ENCODE data around the gene GFRA1.

The GFRA1 gene

GRCh38 chr10:116241085-116241484, 31.9 kb downstream of the GFRA1 start:
- DNase-seq (ENCODE audit: low read depth) = no peak

DNA sequence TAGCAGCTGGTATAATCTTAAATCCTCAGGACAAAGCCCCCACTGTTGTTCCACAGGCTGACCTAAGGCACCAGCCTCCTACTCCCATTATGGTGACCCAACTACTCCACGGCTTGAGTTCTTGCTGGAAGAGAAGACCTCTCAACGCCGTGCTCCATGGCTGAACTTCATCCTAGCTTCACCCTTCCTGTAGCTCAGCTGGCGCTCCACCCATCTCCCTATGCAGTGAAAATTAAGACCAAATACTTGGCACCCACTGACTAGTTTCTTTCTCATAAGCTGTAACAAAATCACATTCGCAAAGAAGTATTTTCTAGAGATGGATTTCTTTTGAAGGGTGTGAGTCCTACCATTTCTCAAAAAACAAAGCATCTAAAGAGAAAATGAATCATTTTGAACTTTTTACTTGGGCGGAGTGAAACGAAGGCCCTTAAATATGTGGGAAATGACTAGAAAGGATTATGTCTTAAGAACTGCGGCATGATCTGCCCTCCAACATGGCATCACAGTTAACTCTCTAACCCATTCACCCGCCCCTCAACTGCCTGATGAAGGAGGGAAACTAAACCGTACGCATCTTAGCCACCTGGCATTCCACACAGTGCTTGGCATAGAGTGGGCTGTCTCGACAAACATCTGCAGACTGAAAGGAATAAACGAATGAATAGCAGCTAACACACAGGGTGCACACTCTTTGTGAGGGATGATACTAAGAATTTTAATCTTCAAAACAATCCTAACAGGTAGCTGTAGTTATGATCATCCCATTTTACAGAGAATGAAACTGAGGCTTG, 32.7 kb downstream of the GFRA1 start:
- DNase-seq (ENCODE audit: low read depth) = no peak

GRCh38 chr10:116239229-116239628, 33.8 kb downstream of the GFRA1 start:
- DNase-seq (ENCODE audit: low read depth) = no peak

- no peak for DNase-seq (ENCODE audit: low read depth)
These were observed 35.0 kb downstream of the GFRA1 start for GRCh38 chr10:116237970-116238369.

GRCh38 chr10:116237260-116237659, 35.7 kb downstream of the GFRA1 start:
- DNase-seq (ENCODE audit: low read depth) = no peak

DNA sequence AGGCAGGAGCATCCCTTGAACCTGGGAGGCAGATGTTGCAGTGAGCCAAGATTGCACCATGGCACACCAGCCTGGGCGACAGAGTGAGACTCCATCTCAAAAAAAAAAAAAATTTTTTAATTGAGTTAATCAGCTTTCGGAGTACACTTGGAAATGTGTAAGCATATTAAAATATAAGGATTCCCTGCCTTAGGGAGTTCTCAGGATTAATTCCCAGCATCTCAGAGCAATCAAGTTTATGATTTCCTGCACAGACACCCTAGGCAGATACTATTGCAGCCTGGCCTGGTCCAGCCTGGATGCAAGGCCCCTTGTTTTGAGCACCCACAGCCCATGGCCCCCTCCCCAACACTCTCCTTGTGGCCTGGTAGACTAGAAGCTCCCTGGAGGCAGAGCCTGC, 39.8 kb downstream of the GFRA1 start:
- no peak for DNase-seq (ENCODE audit: low read depth)

- DNase-seq (ENCODE audit: low read depth) = no peak
These were observed 40.4 kb downstream of the GFRA1 start for GRCh38 chr10:116232613-116233012.

DNA sequence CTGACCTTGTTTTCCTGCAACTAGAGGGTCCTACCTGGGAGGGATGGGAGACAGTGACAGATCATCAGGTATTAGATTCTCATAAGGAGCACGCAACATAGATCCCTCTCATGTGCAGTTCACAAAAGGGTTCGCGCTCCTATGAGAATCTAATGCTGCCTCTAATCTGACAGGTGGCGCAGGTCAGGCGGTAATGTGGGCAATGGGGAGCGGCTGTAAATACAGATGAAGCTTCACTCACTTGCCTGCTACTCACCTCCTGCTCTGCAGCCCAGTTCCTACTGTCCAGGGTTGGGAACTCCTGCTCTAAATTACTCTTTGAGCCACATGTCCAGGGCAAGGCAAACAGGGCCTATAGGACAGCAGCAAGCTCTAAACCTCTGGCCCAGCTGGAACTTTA, 46.2 kb downstream of the GFRA1 start:
- no peak for DNase-seq (ENCODE audit: low read depth)

DNA sequence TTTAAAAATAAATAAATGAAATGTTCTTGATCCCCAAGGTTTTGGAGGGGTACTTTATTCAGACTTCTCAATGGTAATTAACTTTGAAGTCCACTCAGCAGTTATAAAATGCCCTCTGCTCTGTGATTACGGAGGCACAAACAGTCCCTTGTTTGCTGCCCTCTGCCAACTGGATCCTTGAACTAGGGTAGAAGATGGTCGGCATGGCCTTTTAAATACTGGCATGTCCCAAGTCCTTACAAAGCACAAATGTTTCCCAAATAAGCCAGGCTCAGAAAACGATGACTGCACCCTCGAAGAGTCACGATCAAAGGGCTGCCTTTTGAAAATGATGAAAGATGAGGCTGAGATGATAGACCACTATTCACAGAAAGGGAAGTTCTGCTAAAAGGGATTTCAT, 47.0 kb downstream of the GFRA1 start:
- DNase-seq (ENCODE audit: low read depth) = no peak

DNA sequence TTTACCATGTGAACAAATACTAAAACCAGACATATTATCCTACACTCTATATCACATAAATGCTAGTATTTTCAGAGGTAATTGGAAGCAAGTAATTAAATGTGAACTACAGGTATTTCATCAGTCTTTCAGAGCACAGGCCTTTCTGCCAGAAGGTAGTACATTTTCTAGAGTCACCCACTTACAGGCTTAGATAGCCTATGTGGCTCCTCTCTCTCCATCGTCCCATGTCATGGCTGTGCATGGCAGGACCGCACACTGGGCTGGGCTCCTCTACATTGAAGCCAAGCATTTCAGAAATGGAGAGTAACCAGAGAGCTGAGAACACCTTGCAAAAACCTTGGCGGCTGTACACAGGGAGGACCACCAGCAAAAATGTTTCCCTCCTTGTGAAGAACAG, 49.7 kb downstream of the GFRA1 start:
- no peak for DNase-seq (ENCODE audit: low read depth)

DNA sequence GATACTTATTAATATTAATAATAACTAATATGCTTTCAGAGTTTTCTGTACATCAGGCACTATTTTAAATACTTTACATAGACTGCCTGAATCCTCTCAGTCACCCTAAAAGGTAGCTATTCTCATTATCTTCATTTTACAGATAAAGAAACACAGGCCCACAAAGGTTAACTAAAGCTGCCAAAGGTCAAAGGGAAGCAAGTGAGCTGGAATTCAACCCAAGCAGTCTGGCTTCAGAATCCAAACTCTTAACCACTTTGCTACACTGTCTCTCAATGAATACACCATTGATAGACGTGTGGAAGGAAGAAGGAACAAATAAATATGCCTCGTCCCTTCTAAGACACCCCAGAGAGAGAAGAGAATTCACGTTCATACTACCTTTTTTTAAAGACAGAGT, 52.0 kb downstream of the GFRA1 start:
- DNase-seq (ENCODE audit: low read depth) = no peak

GRCh38 chr10:116216676-116217075, 56.3 kb downstream of the GFRA1 start:
- DNase-seq (ENCODE audit: low read depth) = no peak

DNA sequence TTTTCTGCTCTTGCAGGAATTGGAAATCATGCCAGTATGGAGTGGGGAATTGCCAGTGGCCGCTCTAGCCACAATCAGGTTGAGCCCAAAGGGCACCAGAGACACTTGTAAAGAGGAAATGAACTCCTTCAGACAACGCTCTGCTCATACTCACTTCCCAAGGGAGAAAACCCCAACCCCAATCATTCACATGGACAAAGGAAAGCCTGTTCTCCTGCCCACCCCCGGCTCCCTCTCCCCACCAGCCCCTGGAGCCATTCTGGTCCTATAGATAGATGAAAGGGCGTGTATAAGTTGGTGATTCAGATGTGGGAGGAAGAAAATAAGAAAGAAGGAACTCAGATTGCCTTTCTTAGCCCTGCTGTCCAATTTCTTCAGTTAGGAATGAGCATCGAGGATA, 57.4 kb downstream of the GFRA1 start:
- DNase-seq (ENCODE audit: low read depth) = no peak

- no peak for DNase-seq (ENCODE audit: low read depth)
These were observed 61.3 kb downstream of the GFRA1 start for GRCh38 chr10:116211682-116212081.

- no peak for DNase-seq (ENCODE audit: low read depth)
These were observed 62.2 kb downstream of the GFRA1 start for GRCh38 chr10:116210588-116211346.

- DNase-seq (ENCODE audit: low read depth) = no peak
These were observed 63.2 kb downstream of the GFRA1 start for GRCh38 chr10:116209781-116210180.

DNA sequence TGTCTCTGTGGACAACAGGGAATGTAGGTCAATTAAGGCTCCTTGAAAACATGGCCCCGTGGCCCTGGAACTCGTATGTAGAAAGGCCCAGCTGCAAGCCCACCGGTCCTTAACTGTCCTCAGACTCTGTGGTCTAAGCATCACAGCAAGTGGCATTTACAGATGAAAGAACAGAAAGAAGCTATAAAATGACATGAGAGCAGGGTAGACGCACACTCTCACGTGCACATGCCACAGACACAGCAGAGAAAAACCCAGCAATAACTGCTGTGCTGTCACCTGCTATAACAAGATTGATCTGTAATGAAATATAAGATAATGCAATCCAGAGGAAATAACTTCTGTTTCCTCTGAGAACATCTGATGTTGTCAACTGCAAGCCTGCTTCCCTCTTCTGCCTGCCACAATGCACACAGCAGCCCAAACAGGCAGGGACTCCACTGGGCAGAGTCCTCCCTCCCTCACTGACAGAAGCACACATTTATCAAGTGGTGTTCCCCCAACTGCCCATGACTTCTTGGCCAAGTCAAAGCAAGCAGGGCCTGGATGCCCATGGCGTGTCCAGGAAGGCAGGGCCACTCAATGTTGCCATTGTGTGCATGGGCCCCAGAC, 63.9 kb downstream of the GFRA1 start:
- no peak for DNase-seq (ENCODE audit: low read depth)

DNA sequence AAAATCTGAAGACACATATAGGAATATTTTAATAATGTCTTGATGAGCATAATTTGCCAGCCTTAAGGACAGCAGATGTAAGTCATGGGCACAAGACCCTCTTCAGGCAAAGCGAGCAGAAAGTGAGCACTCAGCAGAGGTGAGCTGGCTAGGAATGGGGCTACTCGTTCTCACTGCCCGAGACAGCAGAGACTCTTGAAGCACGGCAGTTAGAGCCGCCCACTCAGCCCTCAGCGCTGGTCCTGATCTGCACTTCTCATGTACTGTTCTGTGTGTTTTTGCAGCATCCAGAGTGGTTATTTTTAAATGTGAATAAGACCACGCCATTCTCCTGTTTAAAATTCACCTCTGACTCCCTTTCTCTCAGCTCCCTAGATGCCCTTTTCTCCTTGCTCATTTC, 65.3 kb downstream of the GFRA1 start:
- no peak for DNase-seq (ENCODE audit: low read depth)

DNA sequence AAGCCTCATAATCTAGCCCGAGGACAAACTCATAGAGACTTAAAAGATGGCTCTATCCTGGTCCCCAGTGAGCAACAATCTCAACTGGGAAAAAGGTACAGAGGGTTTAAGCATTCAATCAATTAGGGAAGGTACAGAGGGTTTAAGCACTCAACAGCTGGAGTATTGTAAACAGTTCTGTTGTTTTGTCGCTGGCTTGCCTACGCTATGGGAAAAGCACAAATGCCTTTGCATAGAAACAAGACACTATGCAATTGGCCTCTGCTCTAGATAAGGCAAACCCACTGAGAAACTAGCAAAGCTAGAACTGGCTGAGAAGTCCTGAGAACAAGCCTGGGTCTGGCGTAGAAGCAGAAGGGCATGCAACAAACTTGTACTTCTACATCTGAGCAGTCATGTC, 69.3 kb downstream of the GFRA1 start:
- DNase-seq (ENCODE audit: low read depth) = no peak

DNA sequence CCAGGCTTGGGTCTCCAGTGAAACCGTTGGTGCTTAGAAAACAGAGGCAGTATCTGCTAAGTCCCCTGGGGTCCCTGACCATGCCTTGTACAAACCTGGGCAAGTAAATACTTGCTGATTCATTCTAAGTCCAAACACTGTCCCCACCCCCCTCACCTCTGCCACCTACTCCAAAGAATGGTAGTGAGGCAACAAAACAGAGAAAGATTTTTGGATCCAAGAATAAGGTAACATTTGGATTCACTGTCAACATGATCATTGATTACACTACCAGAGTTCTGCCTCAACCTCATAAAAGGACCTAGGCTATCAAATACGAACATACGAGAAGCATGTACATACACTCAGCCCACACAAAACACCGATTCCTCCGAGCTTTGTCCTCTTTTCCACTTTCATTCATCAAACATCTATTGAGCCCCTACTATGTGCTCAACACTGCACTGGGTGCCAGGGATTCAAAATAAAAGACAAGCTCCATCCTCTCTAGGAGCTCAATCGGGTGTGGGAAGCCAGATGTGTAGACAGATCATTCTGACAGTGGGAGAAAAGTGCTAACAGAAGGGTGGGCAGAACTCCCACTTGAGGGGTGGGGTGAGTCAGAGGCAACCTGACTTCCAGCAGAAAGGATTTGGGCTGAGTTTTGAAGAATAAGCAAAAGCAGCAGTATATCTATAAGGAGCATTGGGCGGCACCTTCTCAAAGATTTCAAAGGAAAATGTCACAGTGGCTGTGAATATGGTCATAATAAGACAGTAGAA, 71.2 kb downstream of the GFRA1 start:
- no peak for DNase-seq (ENCODE audit: low read depth)

- no peak for DNase-seq (ENCODE audit: low read depth)
These were observed 72.0 kb downstream of the GFRA1 start for GRCh38 chr10:116201011-116201410.

DNA sequence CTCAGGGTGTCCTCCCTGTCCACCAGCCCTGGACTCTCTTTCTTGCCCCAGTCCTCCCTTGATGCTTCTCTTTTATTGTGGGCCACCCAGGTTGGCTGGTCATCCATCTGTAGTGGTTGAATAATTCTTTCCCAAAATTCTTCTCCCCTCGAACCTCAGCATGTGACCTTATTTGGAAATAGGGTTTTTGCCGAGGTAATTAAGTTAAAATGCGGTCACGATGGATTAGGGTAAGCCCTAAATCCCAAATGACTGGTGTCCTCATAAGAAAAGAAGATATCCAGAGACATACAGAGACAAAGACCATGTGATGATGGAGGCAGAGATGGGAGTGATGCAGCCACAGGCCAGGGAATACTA, 74.3 kb downstream of the GFRA1 start:
- DNase-seq (ENCODE audit: low read depth) = no peak

Measured in activated T-cell treated with anti-CD3 and anti-CD28 coated beads for 24 hours (primary cell).